Naive B cell (primary cell): ENCODE results near the gene PILRA. TPM values are rescaled to one million over a fixed set of nuclear protein-coding genes. Genes with fewer than 3 reads are reported as not detected.

Experiments used
- ATAC-seq, 2 donors: fragments of 150-1000 bp; cut with Tn5 transposase; 2 replicates each; pipeline ENCODE4 v1.10.0; 2021; ENCODE audit warnings: low read depth in 2 of 2, mild to moderate bottlenecking in 2 of 2, moderate library complexity in 2 of 2
- DNase-seq: peaks from one replicate; pipeline ENCODE4 v3.0.0; 2022
- H3K27ac Mint-ChIP-seq, 6 donors: one replicate each; pipeline ENCODE4 v1.8.0; 2020 to 2022; ENCODE audit warnings: mild to moderate bottlenecking in 6 of 6, mixed read lengths in 6 of 6, moderate library complexity in 5 of 6, inconsistent platforms in 2 of 6
- H3K27me3 Mint-ChIP-seq, 3 donors: one replicate each; pipeline ENCODE4 v1.8.0; 2021 to 2022; ENCODE audit warnings: mixed read lengths in 3 of 3, mild to moderate bottlenecking in 1 of 3
- H3K36me3 Mint-ChIP-seq, 2 donors: one replicate each; pipeline ENCODE4 v1.8.0; 2020 to 2022; ENCODE audit warnings: mixed read lengths in 2 of 2, inconsistent platforms in 1 of 2, mild to moderate bottlenecking in 1 of 2
- H3K4me1 Mint-ChIP-seq, 3 donors: one replicate each; pipeline ENCODE4 v1.8.0; 2020 to 2022; ENCODE audit warnings: mixed read lengths in 3 of 3, inconsistent platforms in 1 of 3, mild to moderate bottlenecking in 1 of 3, moderate library complexity in 1 of 3
- H3K4me3 Mint-ChIP-seq, 8 donors: one replicate each; pipeline ENCODE4 v1.8.0; 2020 to 2022; ENCODE audit warnings: mild to moderate bottlenecking in 8 of 8, mixed read lengths in 8 of 8, moderate library complexity in 8 of 8, inconsistent platforms in 2 of 8
- H3K9me3 Mint-ChIP-seq, 7 donors: one replicate each; pipeline ENCODE4 v1.8.0; 2020 to 2022; ENCODE audit warnings: mixed read lengths in 7 of 7, mild to moderate bottlenecking in 5 of 7, inconsistent platforms in 2 of 7, moderate library complexity in 1 of 7
- polyA plus RNA-seq, 6 donors: library from polyadenylated mRNA; unstranded; fragments of 300-500 nt; fragmentation: Illumina TruSeq; gene quantifications; one replicate each; pipeline ENCODE4 v1.2.3, GENCODE V29; 2021; ENCODE audit warnings: low read depth in 6 of 6

PILRA gene
- polyA plus RNA-seq, 6 donors from 2014 or later: 0.53 to 1.8 (median 0.53) TPM; not detected in 1

GRCh38 chr7:100429637-100430492 is 56.6 kb downstream of the PILRA start, which contains the start of gene MEPCE:
MEPCE (plus strand) TSS chr7:100429831; CDS start chr7:100430019, 188 bp downstream.
- DNase-seq: peak; percentile 95
- Mint-ChIP-seq H3K4me1 (peaks cover 51 to 62% (median 56%) of the 10 kb centered on the region in 3 donors), H3K27ac (peak within 1 kb of the TSS; percentile 100), H3K4me3 (peak within 1 kb of the TSS; percentile 87 to 100 (median 98)), H3K27me3 (no peaks in the 10 kb centered on the region), H3K36me3 (peaks cover 4 to 24% of the 10 kb centered on the region in 2 donors), H3K9me3 (peaks cover 0 to 8% (median 0%) of the 10 kb centered on the region in 7 donors)
- ATAC-seq: peak; percentile 44 to 50

GRCh38 chr7:100430493-100431285 is 57.4 kb downstream of the PILRA start:
- no peak for DNase-seq
- peaks cover 56 to 69% (median 64%) of the 10 kb centered on the region in 3 donors for H3K4me1 Mint-ChIP-seq

GRCh38 chr7:100431286-100431735 is 58.0 kb downstream of the PILRA start:
- H3K27me3 Mint-ChIP-seq: no peaks in the 10 kb centered on the region
- H3K9me3 Mint-ChIP-seq: peaks cover 0 to 8% (median 0%) of the 10 kb centered on the region in 7 donors
- ATAC-seq (no peak), DNase-seq (no peak)
- peaks cover 4 to 24% of the 10 kb centered on the region in 2 donors for H3K36me3 Mint-ChIP-seq
- H3K4me1 Mint-ChIP-seq: peaks cover 54 to 66% (median 64%) of the 10 kb centered on the region in 3 donors
- peak overlapping the region; percentile 74 to 97 (median 90) for H3K4me3 Mint-ChIP-seq
- H3K27ac Mint-ChIP-seq: peak overlapping the region in 5 of 6 donors; percentile 90 to 100 (median 98)

More at GRCh38 chr7:100430493-100431285, 57.4 kb downstream of the PILRA start:
- peak overlapping the region; percentile 84 to 97 (median 92) for H3K4me3 Mint-ChIP-seq
- peaks cover 4 to 24% of the 10 kb centered on the region in 2 donors for H3K36me3 Mint-ChIP-seq
- H3K27ac Mint-ChIP-seq: peak overlapping the region; percentile 91 to 100 (median 98)
- H3K27me3 Mint-ChIP-seq: no peaks in the 10 kb centered on the region
- peaks cover 0 to 8% (median 0%) of the 10 kb centered on the region in 7 donors for H3K9me3 Mint-ChIP-seq
- ATAC-seq: peak in 1 of 2 donors; percentile 2

GRCh38 chr7:100432053-100432452 is 58.8 kb downstream of the PILRA start:
- no peak for DNase-seq
- H3K36me3 Mint-ChIP-seq: peaks cover 4 to 24% of the 10 kb centered on the region in 2 donors
- peak overlapping the region in 6 of 8 donors; percentile 74 to 97 (median 90) for H3K4me3 Mint-ChIP-seq
- no peak for ATAC-seq
- peaks cover 56 to 66% (median 64%) of the 10 kb centered on the region in 3 donors for H3K4me1 Mint-ChIP-seq
- H3K27me3 Mint-ChIP-seq: no peaks in the 10 kb centered on the region
- H3K9me3 Mint-ChIP-seq: peaks cover 0 to 8% (median 0%) of the 10 kb centered on the region in 7 donors
- peak overlapping the region in 4 of 6 donors; percentile 89 to 100 (median 94) for H3K27ac Mint-ChIP-seq

- H3K4me3 Mint-ChIP-seq: peak overlapping the region in 5 of 8 donors; percentile 50 to 92 (median 87)
- ATAC-seq (no peak), DNase-seq (no peak)
- peaks cover 0 to 8% (median 0%) of the 10 kb centered on the region in 7 donors for H3K9me3 Mint-ChIP-seq
- no peaks in the 10 kb centered on the region for H3K27me3 Mint-ChIP-seq
- H3K27ac Mint-ChIP-seq: peak overlapping the region in 5 of 6 donors; percentile 70 to 100 (median 90)
- peaks cover 4 to 24% of the 10 kb centered on the region in 2 donors for H3K36me3 Mint-ChIP-seq
- H3K4me1 Mint-ChIP-seq: peaks cover 56 to 64% (median 62%) of the 10 kb centered on the region in 3 donors
Measured at GRCh38 chr7:100432621-100433275, 59.5 kb downstream of the PILRA start.

- no peak for DNase-seq
- H3K27me3 Mint-ChIP-seq: no peaks in the 10 kb centered on the region
Measured at GRCh38 chr7:100433276-100433591, 59.9 kb downstream of the PILRA start.

GRCh38 chr7:100433592-100434296 is 60.5 kb downstream of the PILRA start:
- peaks cover 4 to 17% of the 10 kb centered on the region in 2 donors for H3K36me3 Mint-ChIP-seq
- DNase-seq (no peak), ATAC-seq (no peak)
- H3K27me3 Mint-ChIP-seq: no peaks in the 10 kb centered on the region
- H3K4me3 Mint-ChIP-seq: peak overlapping the region in 7 of 8 donors; percentile 60 to 94 (median 85)
- peaks cover 49 to 59% (median 55%) of the 10 kb centered on the region in 3 donors for H3K4me1 Mint-ChIP-seq
- H3K27ac Mint-ChIP-seq: peak overlapping the region in 5 of 6 donors; percentile 16 to 100 (median 87)
- peaks cover 0 to 6% (median 0%) of the 10 kb centered on the region in 7 donors for H3K9me3 Mint-ChIP-seq

More at GRCh38 chr7:100433276-100433591, 59.9 kb downstream of the PILRA start:
- Mint-ChIP-seq H3K4me1 (peaks cover 54 to 64% (median 57%) of the 10 kb centered on the region in 3 donors), H3K9me3 (peaks cover 0 to 8% (median 0%) of the 10 kb centered on the region in 7 donors), H3K4me3 (peak overlapping the region in 4 of 8 donors; percentile 62 to 92 (median 70)), H3K27ac (peak overlapping the region in 3 of 6 donors; percentile 16 to 100 (median 89)), H3K36me3 (peaks cover 4 to 22% of the 10 kb centered on the region in 2 donors)
- ATAC-seq: no peak

GRCh38 chr7:100434297-100435144 is 61.2 kb downstream of the PILRA start:
- Mint-ChIP-seq H3K9me3 (peaks cover 0 to 1% (median 0%) of the 10 kb centered on the region in 7 donors), H3K27me3 (no peaks in the 10 kb centered on the region), H3K27ac (peak overlapping the region; percentile 92 to 100 (median 94)), H3K4me1 (peaks cover 41 to 55% (median 53%) of the 10 kb centered on the region in 3 donors), H3K4me3 (peak overlapping the region; percentile 85 to 95 (median 90)), H3K36me3 (peaks cover 4 to 9% of the 10 kb centered on the region in 2 donors)
- DNase-seq (no peak), ATAC-seq (no peak)

GRCh38 chr7:100435401-100436304 is 62.4 kb downstream of the PILRA start:
- H3K27me3 Mint-ChIP-seq: no peaks in the 10 kb centered on the region
- H3K9me3 Mint-ChIP-seq: no peaks in the 10 kb centered on the region
- peak; percentile 34 for DNase-seq
- peaks cover 35 to 51% (median 45%) of the 10 kb centered on the region in 3 donors for H3K4me1 Mint-ChIP-seq
- H3K36me3 Mint-ChIP-seq: peaks cover 4 to 7% of the 10 kb centered on the region in 2 donors
- H3K27ac Mint-ChIP-seq: peak overlapping the region; percentile 92 to 100 (median 96)
- peak; percentile 33 to 43 for ATAC-seq
- peak overlapping the region; percentile 88 to 98 (median 94) for H3K4me3 Mint-ChIP-seq

- H3K36me3 Mint-ChIP-seq: peaks cover 4 to 7% of the 10 kb centered on the region in 2 donors
- H3K4me3 Mint-ChIP-seq: peak overlapping the region; percentile 29 to 98 (median 90)
- no peak for ATAC-seq
- DNase-seq: no peak
- no peaks in the 10 kb centered on the region for H3K27me3 Mint-ChIP-seq
- H3K9me3 Mint-ChIP-seq: no peaks in the 10 kb centered on the region
- peaks cover 22 to 36% (median 32%) of the 10 kb centered on the region in 3 donors for H3K4me1 Mint-ChIP-seq
- H3K27ac Mint-ChIP-seq: peak overlapping the region in 1 of 6 donors; percentile 18
Measured at GRCh38 chr7:100437150-100438100, 64.1 kb downstream of the PILRA start.
